ENCODE results near the gene ID2. TPM values are rescaled to one million over a fixed set of nuclear protein-coding genes. Genes with fewer than 3 reads are reported as not detected.

Gene ID2
- total and polyA plus RNA-seq, 7 donors = 4.1 to 33.0 (median 14.7) TPM

DNA sequence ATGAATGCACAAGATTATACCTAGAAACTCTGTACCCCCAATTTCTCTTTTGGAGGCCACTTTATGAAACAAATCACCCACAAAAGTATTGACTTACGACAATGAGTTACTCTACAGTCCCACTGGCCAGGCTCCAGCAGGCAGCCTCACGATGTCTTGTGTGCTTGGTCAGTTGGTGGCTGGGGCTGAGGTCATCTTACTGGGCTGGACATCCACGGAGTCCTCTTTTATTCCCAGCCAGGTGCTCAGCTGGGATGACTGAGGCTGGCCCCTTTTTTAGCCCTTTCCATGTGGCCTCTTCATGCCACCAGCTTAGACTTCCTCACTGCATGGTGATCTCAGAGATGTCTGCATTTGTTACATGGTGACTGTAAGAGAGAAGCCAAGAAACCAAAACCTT is 8.9 kb upstream of the ID2 start:
- ATAC-seq (no peak), DNase-seq (no peak)
- no peak overlapping the region for H3K4me3 ChIP-seq
- H3K36me3 ChIP-seq (ENCODE audit: insufficient read depth in 1 of 2, low read depth in 1 of 2) = no peaks in the 10 kb centered on the region
- no peaks in the 10 kb centered on the region for H3K27me3 ChIP-seq (ENCODE audit: insufficient read depth in 3 of 3, low read length in 2 of 3)
- intact Hi-C loops (cut with DNase I) = loop anchor here in 1 of 2 donors (5.0 kb wide), 1 partner anchor 141 kb away; no protein-coding TSS in a partner anchor
- 55 to 67% (median 57%) methylated on average over 3 of the region's 3 CpGs for WGBS, 3 donors
- H3K27ac ChIP-seq = no peak overlapping the region
- H3K4me1 ChIP-seq = peaks cover 22% of the 10 kb centered on the region
- peaks cover 4% of the 10 kb centered on the region for H3K9me3 ChIP-seq
- TF ChIP-seq, protein P1, sequence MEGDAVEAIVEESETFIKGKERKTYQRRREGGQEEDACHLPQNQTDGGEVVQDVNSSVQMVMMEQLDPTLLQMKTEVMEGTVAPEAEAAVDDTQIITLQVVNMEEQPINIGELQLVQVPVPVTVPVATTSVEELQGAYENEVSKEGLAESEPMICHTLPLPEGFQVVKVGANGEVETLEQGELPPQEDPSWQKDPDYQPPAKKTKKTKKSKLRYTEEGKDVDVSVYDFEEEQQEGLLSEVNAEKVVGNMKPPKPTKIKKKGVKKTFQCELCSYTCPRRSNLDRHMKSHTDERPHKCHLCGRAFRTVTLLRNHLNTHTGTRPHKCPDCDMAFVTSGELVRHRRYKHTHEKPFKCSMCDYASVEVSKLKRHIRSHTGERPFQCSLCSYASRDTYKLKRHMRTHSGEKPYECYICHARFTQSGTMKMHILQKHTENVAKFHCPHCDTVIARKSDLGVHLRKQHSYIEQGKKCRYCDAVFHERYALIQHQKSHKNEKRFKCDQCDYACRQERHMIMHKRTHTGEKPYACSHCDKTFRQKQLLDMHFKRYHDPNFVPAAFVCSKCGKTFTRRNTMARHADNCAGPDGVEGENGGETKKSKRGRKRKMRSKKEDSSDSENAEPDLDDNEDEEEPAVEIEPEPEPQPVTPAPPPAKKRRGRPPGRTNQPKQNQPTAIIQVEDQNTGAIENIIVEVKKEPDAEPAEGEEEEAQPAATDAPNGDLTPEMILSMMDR (IDR thresholded peaks at IDR 0.05) = no peak

DNA sequence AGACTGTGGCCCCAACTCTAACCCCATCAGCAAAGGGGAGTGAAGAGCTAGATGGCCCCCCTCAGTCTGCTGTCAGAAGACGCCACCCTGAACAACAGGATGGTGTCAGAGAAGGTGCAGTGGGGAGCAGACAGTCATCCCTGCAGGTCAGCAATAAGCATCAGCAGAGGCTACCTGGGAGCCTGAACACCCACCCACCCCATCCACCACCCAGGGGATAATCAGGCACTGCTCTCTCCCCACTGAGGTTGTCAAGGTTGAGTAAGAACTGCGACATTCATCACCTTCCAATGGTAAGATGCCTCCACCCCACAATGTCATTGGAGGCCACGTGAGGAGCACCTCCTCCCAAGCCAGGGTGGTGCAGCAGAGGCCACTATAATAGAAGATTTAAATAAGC is 8.5 kb upstream of the ID2 start:
- TF ChIP-seq, protein P1 (IDR thresholded peaks at IDR 0.05) = no peak
- intact Hi-C loops (cut with DNase I) = loop anchor here in 1 of 2 donors (5.0 kb wide), 1 partner anchor 141 kb away; no protein-coding TSS in a partner anchor
- ATAC-seq = no peak
- 92 to 97% (median 94%) methylated on average over 3 of the region's 3 CpGs for WGBS, 3 donors
- Histone ChIP-seq H3K27me3 (ENCODE audit: insufficient read depth in 3 of 3, low read length in 2 of 3) (no peaks in the 10 kb centered on the region), H3K4me1 (peaks cover 22% of the 10 kb centered on the region), H3K36me3 (ENCODE audit: insufficient read depth in 1 of 2, low read depth in 1 of 2) (no peaks in the 10 kb centered on the region), H3K4me3 (no peak overlapping the region), H3K9me3 (peaks cover 4% of the 10 kb centered on the region), H3K27ac (no peak overlapping the region)
- DNase-seq = no peak

DNA sequence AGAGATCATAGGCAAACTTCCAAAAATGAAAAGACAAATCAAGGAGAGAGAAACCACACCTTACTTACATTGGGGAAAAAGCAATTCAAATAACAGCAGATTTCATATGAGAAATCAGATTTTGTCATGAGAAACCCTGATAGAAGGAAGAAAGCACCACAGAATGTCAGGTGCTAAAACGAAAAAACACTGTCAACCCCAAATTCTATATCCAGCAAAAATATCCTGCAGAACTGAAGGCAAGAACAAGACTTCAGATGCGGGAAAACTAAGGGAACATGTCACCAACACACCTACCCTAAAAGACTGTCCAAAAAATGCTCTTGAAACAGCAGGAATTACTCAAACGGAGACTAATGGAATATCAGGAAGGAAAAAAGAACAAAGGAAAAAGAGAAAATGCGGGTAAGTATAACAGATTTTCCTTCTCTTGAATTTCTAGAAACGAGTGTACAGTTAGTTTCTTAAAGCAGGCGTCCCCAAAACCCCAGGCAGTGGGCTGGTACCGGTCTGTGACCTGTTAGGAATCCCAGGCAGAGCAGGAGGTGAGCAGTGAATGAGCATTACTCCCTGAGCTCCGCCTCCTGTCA is 7.3 kb upstream of the ID2 start:
- TF ChIP-seq, protein P1 (IDR thresholded peaks at IDR 0.05) = no peak
- no peak for ATAC-seq
- Histone ChIP-seq H3K36me3 (ENCODE audit: insufficient read depth in 1 of 2, low read depth in 1 of 2) (no peaks in the 10 kb centered on the region), H3K27me3 (ENCODE audit: insufficient read depth in 3 of 3, low read length in 2 of 3) (no peaks in the 10 kb centered on the region), H3K27ac (no peak overlapping the region), H3K4me3 (no peak overlapping the region), H3K4me1 (peaks cover 17% of the 10 kb centered on the region), H3K9me3 (peaks cover 4% of the 10 kb centered on the region)
- 93 to 97% (median 95%) methylated on average over 8 of the region's 8 CpGs for WGBS, 3 donors
- DNase-seq = no peak
- intact Hi-C loops (cut with DNase I) = loop anchor here in 1 of 2 donors (5.0 kb wide), 1 partner anchor 142 kb away; no protein-coding TSS in a partner anchor

DNA sequence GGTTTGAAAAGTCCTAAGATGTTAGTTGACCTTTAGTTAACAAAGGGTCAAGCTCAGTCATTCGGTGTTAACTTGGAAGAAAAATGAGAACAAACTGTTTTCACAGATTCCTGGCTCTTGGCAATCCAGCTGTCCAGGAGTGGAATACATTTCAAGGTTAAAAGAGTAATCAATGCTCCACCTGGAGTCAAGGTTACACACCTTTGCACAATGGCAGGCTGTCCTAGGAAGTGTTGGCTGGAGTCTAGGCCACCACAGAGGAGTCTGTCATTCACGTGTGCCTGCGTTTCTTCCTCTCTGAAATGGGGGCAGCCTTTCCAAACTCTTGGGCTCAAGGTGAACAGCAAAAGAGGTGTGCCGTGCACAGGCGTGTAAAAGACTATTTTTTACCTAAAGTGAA is 6.3 kb upstream of the ID2 start:
- H3K9me3 ChIP-seq = peaks cover 4% of the 10 kb centered on the region
- ATAC-seq (no peak), DNase-seq (no peak)
- H3K36me3 ChIP-seq (ENCODE audit: insufficient read depth in 1 of 2, low read depth in 1 of 2) = no peaks in the 10 kb centered on the region
- 88 to 94% (median 90%) methylated on average over 5 of the region's 5 CpGs for WGBS, 3 donors
- H3K4me1 ChIP-seq = peaks cover 23% of the 10 kb centered on the region
- intact Hi-C loops (cut with DNase I) = no loop called here
- TF ChIP-seq, protein P1 (IDR thresholded peaks at IDR 0.05) = no peak
- H3K27ac ChIP-seq = no peak overlapping the region
- no peaks in the 10 kb centered on the region for H3K27me3 ChIP-seq (ENCODE audit: insufficient read depth in 3 of 3, low read length in 2 of 3)
- no peak overlapping the region for H3K4me3 ChIP-seq
